Measurements from ENCODE around the gene PTBP1.
"Not testable (repeated sequence)": the region's sequence is repeated elsewhere in the genome, so short reads cannot be mapped to it uniquely, and the experiment has no call there.

PTBP1 gene

GRCh38 chr19:853014-853585, 55.8 kb downstream of the PTBP1 start:
- no peak for DNase-seq (ENCODE audit: low read depth in 2 of 3, low spot score in 2 of 3)

GRCh38 chr19:853614-854220, 56.5 kb downstream of the PTBP1 start:
- DNase-seq (ENCODE audit: low read depth in 2 of 3, low spot score in 2 of 3), result not testable (repeated sequence)

- no peak for DNase-seq (ENCODE audit: low read depth in 2 of 3, low spot score in 2 of 3)
These were observed 57.3 kb downstream of the PTBP1 start for GRCh38 chr19:854549-854948.

- DNase-seq (ENCODE audit: low read depth in 2 of 3, low spot score in 2 of 3), result no peak
These were observed 57.9 kb downstream of the PTBP1 start for GRCh38 chr19:855142-855541.

- no peak for DNase-seq (ENCODE audit: low read depth in 2 of 3, low spot score in 2 of 3)
These were observed 58.4 kb downstream of the PTBP1 start for GRCh38 chr19:855566-856120.

GRCh38 chr19:858284-858683, 61.0 kb downstream of the PTBP1 start:
- no peak for DNase-seq (ENCODE audit: low read depth in 2 of 3, low spot score in 2 of 3)

- DNase-seq (ENCODE audit: low read depth in 2 of 3, low spot score in 2 of 3), result no peak
These were observed 61.9 kb downstream of the PTBP1 start, which contains the start of gene CFD for GRCh38 chr19:858868-859843. Gene CFD, plus strand, starts transcription at chr19:859664. Its CDS starts 26 bp downstream, at chr19:859690.

GRCh38 chr19:861141-861755, 64.0 kb downstream of the PTBP1 start:
- DNase-seq (ENCODE audit: low read depth in 2 of 3, low spot score in 2 of 3), result no peak
